ENCODE data around the gene CASP2.
"Not testable (repeated sequence)": the region's sequence is repeated elsewhere in the genome, so short reads cannot be mapped to it uniquely, and the experiment has no call there.

The CASP2 gene

GRCh38 chr7:143287935-143288826, at the start of gene CASP2:
TSS of gene CASP2 (plus strand) at chr7:143288351. CDS start at chr7:143288456, 105 bp downstream.
- DNase-seq: peak; percentile 78

- DNase-seq: no peak
Measured at GRCh38 chr7:143239813-143240212, 48.3 kb upstream of the CASP2 start.

- peak; percentile 44 for DNase-seq
Measured at GRCh38 chr7:143240291-143241168, 47.6 kb upstream of the CASP2 start.

- no peak for DNase-seq
Measured at GRCh38 chr7:143242306-143242705, 45.8 kb upstream of the CASP2 start.

- DNase-seq: no peak
Measured at GRCh38 chr7:143243111-143243510, 45.0 kb upstream of the CASP2 start.

- no peak for DNase-seq
Measured at GRCh38 chr7:143243614-143244013, 44.5 kb upstream of the CASP2 start.

GRCh38 chr7:143244321-143244720, 43.8 kb upstream of the CASP2 start:
- DNase-seq: no peak

GRCh38 chr7:143245123-143245522, 43.0 kb upstream of the CASP2 start:
- no peak for DNase-seq

- no peak for DNase-seq
Measured at GRCh38 chr7:143247372-143247771, 40.8 kb upstream of the CASP2 start.

GRCh38 chr7:143248761-143249354, 39.3 kb upstream of the CASP2 start:
- no peak for DNase-seq

GRCh38 chr7:143250199-143250598, 38.0 kb upstream of the CASP2 start:
- DNase-seq: no peak

- DNase-seq: no peak
Measured at GRCh38 chr7:143250822-143251221, 37.3 kb upstream of the CASP2 start.

GRCh38 chr7:143252006-143252405, 36.1 kb upstream of the CASP2 start:
- no peak for DNase-seq

- no peak for DNase-seq
Measured at GRCh38 chr7:143255564-143255963, 32.6 kb upstream of the CASP2 start.

- no peak for DNase-seq
Measured at GRCh38 chr7:143256325-143256724, 31.8 kb upstream of the CASP2 start.

GRCh38 chr7:143256932-143257331, 31.2 kb upstream of the CASP2 start:
- no peak for DNase-seq

GRCh38 chr7:143257501-143257900, 30.6 kb upstream of the CASP2 start:
- no peak for DNase-seq

GRCh38 chr7:143258831-143259230, 29.3 kb upstream of the CASP2 start:
- DNase-seq: no peak

- no peak for DNase-seq
Measured at GRCh38 chr7:143259765-143260164, 28.4 kb upstream of the CASP2 start.

- no peak for DNase-seq
Measured at GRCh38 chr7:143261901-143262300, 26.2 kb upstream of the CASP2 start.

GRCh38 chr7:143263266-143264195, 24.6 kb upstream of the CASP2 start, which contains the start of gene GSTK1:
TSS of gene GSTK1 (plus strand) at chr7:143263441. CDS start at chr7:143263514, 73 bp downstream.
- DNase-seq: peak; percentile 46

- not testable (repeated sequence) for DNase-seq
Measured at GRCh38 chr7:143264196-143264568, 24.0 kb upstream of the CASP2 start.

Data from NCI-H446 treated with DMSO at 0.1 percent for 48 hours (cell line).